ENCODE results near the gene TFAP2E. TPM values are rescaled to one million over a fixed set of nuclear protein-coding genes. Genes with fewer than 3 reads are reported as not detected.

Gene TFAP2E
- total RNA-seq, 4 donors from 2014 or later, result not detected

DNA sequence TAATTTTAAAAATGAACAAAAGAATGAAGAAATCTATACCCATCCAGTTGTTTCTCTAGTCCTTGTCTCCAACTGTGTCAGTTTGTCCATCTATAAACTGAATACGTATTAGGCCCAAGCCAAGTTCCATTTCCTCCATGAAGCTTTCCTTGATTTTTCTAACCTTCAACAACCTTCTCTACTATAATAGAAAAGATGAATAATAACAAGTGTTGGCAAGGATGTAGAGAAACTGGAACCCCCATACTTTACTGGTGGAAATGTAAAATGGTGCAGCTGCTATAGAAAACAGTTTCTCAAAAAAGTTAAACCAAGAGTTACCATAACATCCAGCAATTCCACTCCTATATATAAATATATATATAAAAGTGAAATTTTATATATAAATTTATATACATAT is 26.5 kb upstream of the TFAP2E start:
- TF ChIP-seq, protein P1, sequence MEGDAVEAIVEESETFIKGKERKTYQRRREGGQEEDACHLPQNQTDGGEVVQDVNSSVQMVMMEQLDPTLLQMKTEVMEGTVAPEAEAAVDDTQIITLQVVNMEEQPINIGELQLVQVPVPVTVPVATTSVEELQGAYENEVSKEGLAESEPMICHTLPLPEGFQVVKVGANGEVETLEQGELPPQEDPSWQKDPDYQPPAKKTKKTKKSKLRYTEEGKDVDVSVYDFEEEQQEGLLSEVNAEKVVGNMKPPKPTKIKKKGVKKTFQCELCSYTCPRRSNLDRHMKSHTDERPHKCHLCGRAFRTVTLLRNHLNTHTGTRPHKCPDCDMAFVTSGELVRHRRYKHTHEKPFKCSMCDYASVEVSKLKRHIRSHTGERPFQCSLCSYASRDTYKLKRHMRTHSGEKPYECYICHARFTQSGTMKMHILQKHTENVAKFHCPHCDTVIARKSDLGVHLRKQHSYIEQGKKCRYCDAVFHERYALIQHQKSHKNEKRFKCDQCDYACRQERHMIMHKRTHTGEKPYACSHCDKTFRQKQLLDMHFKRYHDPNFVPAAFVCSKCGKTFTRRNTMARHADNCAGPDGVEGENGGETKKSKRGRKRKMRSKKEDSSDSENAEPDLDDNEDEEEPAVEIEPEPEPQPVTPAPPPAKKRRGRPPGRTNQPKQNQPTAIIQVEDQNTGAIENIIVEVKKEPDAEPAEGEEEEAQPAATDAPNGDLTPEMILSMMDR (IDR thresholded peaks at IDR 0.05 in 4 of 5, conservative IDR thresholded peaks at IDR 0.05 in 1 of 5), result no peak
- no peak for TF ChIP-seq POLR2A (IDR thresholded peaks at IDR 0.05)

DNA sequence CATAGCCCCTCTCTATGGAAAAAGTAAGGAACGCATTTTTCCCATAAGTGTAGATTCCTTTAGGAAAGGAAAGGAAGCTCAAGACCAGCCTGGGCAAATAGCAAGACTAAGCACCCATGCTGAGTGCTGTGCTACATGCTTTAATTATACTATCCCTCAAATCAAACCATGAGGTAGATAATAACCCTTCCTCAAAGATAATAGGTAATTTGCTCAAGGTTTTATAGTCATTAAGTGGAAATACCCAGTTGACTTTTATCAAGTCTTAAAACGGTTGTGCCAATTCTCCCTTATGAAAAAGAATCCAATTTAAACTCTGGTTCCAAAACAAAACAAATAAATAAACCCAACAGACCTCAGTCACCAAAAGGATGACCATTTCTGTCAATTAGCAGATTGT is 19.3 kb upstream of the TFAP2E start:
- Histone ChIP-seq H3K4me3 (no peak overlapping the region), H3K4me1 (peaks cover 41 to 52% of the 10 kb centered on the region in 2 donors), H3K9me3 (no peaks in the 10 kb centered on the region), H3K27me3 (no peaks in the 10 kb centered on the region), H3K36me3 (peaks cover 0 to 16% of the 10 kb centered on the region in 2 donors), H3K27ac (peak overlapping the region in 3 of 4 donors; percentile 16 to 99 (median 49))
- ATAC-seq, result no peak
- in situ Hi-C loops (cut with MboI; ENCODE audit: low sequenced_read_pairs in 4 of 4), result loop anchor here in 1 of 4 donors (10.0 kb wide), 1 partner anchor 359 kb away; the partner anchor contains the start of gene SFPQ
- TF ChIP-seq, protein P1 (IDR thresholded peaks at IDR 0.05 in 4 of 5, conservative IDR thresholded peaks at IDR 0.05 in 1 of 5), result no peak
- no peak for TF ChIP-seq POLR2A (IDR thresholded peaks at IDR 0.05)
- intact Hi-C loops (cut with DNase I; ENCODE audit: low total_unique reads), result loop anchor here (10.0 kb wide), 1 partner anchor 911 kb away; the partner anchor contains the start of gene MRPS15
- DNase-seq, result no peak

More for the DNA sequence above, 26.5 kb upstream of the TFAP2E start:
- Histone ChIP-seq H3K36me3 (peaks cover 0 to 2% of the 10 kb centered on the region in 2 donors), H3K9me3 (no peaks in the 10 kb centered on the region), H3K27ac (no peak overlapping the region), H3K4me3 (no peak overlapping the region), H3K27me3 (no peaks in the 10 kb centered on the region), H3K4me1 (peaks cover 26 to 27% of the 10 kb centered on the region in 2 donors)
- intact Hi-C loops (cut with DNase I; ENCODE audit: low total_unique reads) (no loop called here), in situ Hi-C loops (cut with MboI; ENCODE audit: low sequenced_read_pairs in 4 of 4) (no loop called here)
- ATAC-seq (no peak), DNase-seq (no peak)

DNA sequence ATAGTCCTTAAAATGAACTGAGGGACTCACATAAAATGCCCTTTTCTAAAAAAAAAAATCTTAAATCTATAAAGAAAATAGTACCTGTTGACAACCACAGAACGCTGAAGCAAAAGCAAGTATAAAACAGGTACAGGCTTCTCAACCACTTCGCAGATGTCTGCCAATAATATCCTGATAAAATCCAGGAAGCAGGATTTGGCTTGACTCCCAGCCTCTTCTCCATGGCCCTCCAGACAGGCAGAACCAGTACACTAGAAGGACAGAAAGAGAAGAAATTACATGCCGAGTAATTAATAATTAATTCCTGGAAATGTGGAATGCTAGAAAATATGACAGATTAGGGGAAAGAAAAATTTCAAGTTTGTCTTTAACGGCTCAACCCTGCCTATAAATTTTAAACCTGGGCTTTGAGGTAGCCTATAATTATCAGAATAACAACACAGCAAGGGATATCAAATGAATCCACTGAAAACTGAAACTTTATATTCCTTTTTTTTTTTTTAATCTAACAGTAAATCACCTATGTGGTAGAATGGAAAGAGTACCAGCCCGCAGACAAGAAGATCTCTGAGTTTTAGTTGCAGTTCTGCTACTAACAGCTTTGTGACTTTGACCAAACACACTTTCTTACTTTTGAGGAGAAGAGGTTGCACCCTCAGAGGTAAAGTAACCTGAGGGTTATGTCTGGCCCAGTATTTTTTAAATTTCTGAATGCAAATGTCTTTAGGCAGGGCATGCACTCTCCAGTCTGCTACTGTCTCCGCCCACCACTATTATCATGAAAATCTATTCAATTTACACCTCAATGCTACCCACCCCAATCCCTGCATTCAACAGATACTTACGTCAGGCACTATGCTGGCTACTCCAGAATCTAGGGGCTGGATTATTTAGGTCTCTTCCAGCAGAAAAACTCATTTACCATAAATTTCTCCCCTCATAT is 18.6 kb upstream of the TFAP2E start:
- ATAC-seq (no peak), DNase-seq (no peak)
- Histone ChIP-seq H3K36me3 (peaks cover 0 to 16% of the 10 kb centered on the region in 2 donors), H3K4me3 (no peak overlapping the region), H3K4me1 (peaks cover 41 to 53% of the 10 kb centered on the region in 2 donors), H3K9me3 (no peaks in the 10 kb centered on the region), H3K27me3 (no peaks in the 10 kb centered on the region), H3K27ac (peak overlapping the region; percentile 16 to 100 (median 74))
- TF ChIP-seq POLR2A (IDR thresholded peaks at IDR 0.05), result no peak
- TF ChIP-seq, protein P1 (IDR thresholded peaks at IDR 0.05 in 4 of 5, conservative IDR thresholded peaks at IDR 0.05 in 1 of 5), result no peak
- intact Hi-C loops (cut with DNase I; ENCODE audit: low total_unique reads) (loop anchor here (5.0 to 10.0 kb wide), 2 partner anchors 163 to 910 kb away; partner anchors contain the start of genes C1orf216 and MRPS15), in situ Hi-C loops (cut with MboI; ENCODE audit: low sequenced_read_pairs in 4 of 4) (loop anchor here in 1 of 4 donors (10.0 kb wide), 1 partner anchor 360 kb away; the partner anchor contains the start of gene SFPQ)

DNA sequence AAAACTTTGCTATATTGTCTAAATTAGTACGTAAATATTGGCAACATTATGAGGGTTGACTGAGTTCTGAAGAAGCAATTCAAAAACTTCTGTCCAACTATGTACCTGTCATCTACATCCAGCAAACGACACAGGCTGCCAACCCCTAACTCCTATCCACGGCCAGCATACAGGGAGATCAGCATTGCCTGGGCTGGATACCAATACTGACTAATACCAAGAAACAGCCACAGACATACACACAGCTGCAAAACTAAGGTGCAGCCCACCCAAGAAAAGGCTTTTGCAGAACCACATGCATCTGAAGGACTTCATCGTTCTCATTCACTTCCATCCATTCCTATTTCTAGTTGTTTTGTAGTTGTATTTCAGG is 17.9 kb upstream of the TFAP2E start:
- intact Hi-C loops (cut with DNase I; ENCODE audit: low total_unique reads) (loop anchor here (5.0 to 10.0 kb wide), 2 partner anchors 162 to 910 kb away; partner anchors contain the start of genes C1orf216 and MRPS15), in situ Hi-C loops (cut with MboI; ENCODE audit: low sequenced_read_pairs in 4 of 4) (loop anchor here in 1 of 4 donors (10.0 kb wide), 1 partner anchor 360 kb away; the partner anchor contains the start of gene SFPQ)
- TF ChIP-seq, protein P1 (IDR thresholded peaks at IDR 0.05 in 4 of 5, conservative IDR thresholded peaks at IDR 0.05 in 1 of 5), result no peak
- no peak for TF ChIP-seq POLR2A (IDR thresholded peaks at IDR 0.05)
- no peaks in the 10 kb centered on the region for H3K27me3 ChIP-seq
- no peaks in the 10 kb centered on the region for H3K9me3 ChIP-seq
- H3K4me3 ChIP-seq, result peak overlapping the region in 1 of 4 donors; percentile 84
- DNase-seq (no peak), ATAC-seq (no peak)
- peaks cover 41 to 55% of the 10 kb centered on the region in 2 donors for H3K4me1 ChIP-seq
- peak overlapping the region; percentile 16 to 100 (median 99) for H3K27ac ChIP-seq
- H3K36me3 ChIP-seq, result peaks cover 0 to 16% of the 10 kb centered on the region in 2 donors

Data from gastrocnemius medialis (tissue), 4 donors.